ENCODE measurements around the gene NLRP5. TPM values are rescaled to one million over a fixed set of nuclear protein-coding genes. Genes with fewer than 3 reads are reported as not detected.
"Not testable (repeated sequence)": the region's sequence is repeated elsewhere in the genome, so short reads cannot be mapped to it uniquely, and the experiment has no call there.

The NLRP5 gene
- total RNA-seq, 1 donor from 2014 or later: not detected

DNA sequence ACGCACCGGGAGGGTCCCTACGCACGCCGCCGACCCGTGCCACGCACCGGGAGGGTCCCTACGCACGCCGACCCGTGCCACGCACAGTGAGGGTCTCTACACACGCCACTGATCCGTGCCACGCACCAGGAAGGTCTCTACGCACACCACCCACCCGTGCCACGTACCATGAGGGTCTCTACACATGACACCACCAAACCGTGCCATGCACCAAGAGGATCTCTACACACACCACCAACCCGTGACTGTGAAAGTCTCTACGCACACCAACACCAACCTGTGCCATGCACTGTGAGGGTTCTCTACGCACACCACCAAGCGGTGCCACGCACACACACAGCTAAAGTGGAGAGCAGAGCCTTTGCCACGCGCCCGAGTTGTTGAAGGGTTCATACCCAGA, 117.8 kb downstream of the NLRP5 start:
- Mint-ChIP-seq H3K27me3 (ENCODE audit: low read depth) (no peaks in the 10 kb centered on the region), H3K4me3 (ENCODE audit: unreplicated experiment) (no peak overlapping the region), H3K36me3 (ENCODE audit: low read depth) (peaks cover 3% of the 10 kb centered on the region), H3K27ac (ENCODE audit: unreplicated experiment) (no peak overlapping the region), H3K9me3 (ENCODE audit: low read depth) (no peaks in the 10 kb centered on the region), H3K4me1 (ENCODE audit: low read depth) (peaks cover 13% of the 10 kb centered on the region)
- TF ChIP-seq, protein P1, sequence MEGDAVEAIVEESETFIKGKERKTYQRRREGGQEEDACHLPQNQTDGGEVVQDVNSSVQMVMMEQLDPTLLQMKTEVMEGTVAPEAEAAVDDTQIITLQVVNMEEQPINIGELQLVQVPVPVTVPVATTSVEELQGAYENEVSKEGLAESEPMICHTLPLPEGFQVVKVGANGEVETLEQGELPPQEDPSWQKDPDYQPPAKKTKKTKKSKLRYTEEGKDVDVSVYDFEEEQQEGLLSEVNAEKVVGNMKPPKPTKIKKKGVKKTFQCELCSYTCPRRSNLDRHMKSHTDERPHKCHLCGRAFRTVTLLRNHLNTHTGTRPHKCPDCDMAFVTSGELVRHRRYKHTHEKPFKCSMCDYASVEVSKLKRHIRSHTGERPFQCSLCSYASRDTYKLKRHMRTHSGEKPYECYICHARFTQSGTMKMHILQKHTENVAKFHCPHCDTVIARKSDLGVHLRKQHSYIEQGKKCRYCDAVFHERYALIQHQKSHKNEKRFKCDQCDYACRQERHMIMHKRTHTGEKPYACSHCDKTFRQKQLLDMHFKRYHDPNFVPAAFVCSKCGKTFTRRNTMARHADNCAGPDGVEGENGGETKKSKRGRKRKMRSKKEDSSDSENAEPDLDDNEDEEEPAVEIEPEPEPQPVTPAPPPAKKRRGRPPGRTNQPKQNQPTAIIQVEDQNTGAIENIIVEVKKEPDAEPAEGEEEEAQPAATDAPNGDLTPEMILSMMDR (IDR thresholded peaks at IDR 0.05): no peak
- DNase-seq (ENCODE audit: low spot score): no peak

DNA sequence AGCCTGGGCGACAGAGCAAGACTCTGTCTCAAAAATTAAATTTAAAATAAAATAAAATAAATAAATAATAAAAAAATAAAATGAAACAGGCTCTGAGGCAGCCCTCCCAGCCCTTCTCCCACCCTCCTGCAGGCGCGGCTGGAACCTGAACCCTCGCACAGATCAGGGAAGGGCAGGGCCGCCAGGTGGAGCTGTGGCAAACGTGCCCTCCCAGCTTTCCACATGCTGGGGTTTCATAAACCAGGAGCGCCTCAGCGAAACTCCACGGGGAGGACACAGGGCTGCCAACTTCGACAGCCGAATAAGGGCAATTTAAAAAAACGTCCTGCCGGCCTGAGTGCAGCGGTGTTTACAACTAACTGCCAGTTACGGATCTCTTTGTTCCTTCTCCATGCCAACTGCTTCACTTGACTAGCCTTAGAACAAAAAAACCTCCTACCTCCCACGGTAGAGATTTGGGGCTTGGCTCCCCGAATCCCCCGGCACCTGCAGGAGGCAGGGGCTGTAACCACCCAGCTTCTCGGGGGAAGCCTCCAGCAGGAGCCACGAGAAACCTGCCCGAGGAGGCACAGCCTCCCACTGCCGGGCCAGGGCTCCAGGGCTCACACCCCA, 118.6 kb downstream of the NLRP5 start:
- DNase-seq (ENCODE audit: low spot score): no peak
- peaks cover 18% of the 10 kb centered on the region for H3K4me1 Mint-ChIP-seq (ENCODE audit: low read depth)
- TF ChIP-seq, protein P1 (IDR thresholded peaks at IDR 0.05): peak; percentile 71
- H3K27me3 Mint-ChIP-seq (ENCODE audit: low read depth): no peaks in the 10 kb centered on the region
- H3K36me3 Mint-ChIP-seq (ENCODE audit: low read depth): peaks cover 3% of the 10 kb centered on the region
- no peaks in the 10 kb centered on the region for H3K9me3 Mint-ChIP-seq (ENCODE audit: low read depth)
- no peak overlapping the region for H3K27ac Mint-ChIP-seq (ENCODE audit: unreplicated experiment)
- H3K4me3 Mint-ChIP-seq (ENCODE audit: unreplicated experiment): no peak overlapping the region

DNA sequence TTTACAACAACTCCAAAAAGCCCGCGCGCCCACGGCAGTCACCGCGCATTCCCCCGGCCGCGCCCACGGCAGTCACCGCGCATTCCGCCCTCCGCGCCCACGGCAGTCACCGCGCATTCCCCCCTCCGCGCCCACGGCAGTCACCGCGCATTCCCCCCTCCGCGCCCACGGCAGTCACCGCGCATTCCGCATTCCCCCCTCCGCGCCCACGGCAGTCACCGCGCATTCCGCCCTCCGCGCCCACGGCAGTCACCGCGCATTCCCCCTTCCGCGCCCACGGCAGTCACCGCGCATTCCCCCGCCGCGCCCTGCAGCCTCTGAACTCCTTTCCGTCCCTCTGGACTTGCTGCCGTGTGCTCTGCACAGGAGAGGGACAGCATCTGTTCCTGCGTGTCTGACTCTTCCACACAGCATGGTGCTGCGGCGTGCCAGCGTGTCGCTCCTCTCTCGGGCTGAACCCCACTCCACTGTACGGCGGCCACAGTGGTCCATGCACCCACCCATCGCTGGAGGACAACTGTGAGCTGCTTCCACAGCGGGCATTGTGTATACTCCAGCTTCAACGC, 119.3 kb downstream of the NLRP5 start:
- H3K9me3 Mint-ChIP-seq (ENCODE audit: low read depth); H3K4me3 Mint-ChIP-seq (ENCODE audit: unreplicated experiment); H3K27ac Mint-ChIP-seq (ENCODE audit: unreplicated experiment): not testable (repeated sequence)

DNA sequence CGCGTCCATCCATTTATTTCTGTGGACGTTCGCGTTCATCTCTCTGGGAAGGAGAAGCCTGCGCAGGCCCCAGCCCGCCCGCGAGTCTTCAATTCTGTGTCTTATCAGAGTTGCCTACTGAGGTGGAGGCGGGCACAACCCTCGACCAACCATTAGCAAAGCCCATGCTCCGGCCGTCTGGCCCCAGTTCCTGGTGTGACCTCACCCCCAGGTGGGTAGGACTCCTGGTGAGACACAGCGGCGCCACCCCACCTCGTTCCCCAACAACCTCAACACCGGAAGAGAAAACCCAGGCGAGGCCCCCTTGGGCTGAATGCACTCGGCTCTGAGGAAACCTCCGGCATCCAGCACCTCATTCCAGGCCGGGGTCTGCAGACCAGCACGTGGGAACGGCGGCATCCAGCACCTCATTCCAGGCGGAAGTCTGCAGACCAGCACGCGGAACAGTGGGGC, 119.8 kb downstream of the NLRP5 start:
- Mint-ChIP-seq H3K36me3 (ENCODE audit: low read depth) (peaks cover 2% of the 10 kb centered on the region), H3K27ac (ENCODE audit: unreplicated experiment) (no peak overlapping the region), H3K4me3 (ENCODE audit: unreplicated experiment) (no peak overlapping the region), H3K4me1 (ENCODE audit: low read depth) (peaks cover 30% of the 10 kb centered on the region), H3K9me3 (ENCODE audit: low read depth) (no peaks in the 10 kb centered on the region), H3K27me3 (ENCODE audit: low read depth) (no peaks in the 10 kb centered on the region)
- TF ChIP-seq, protein P1 (IDR thresholded peaks at IDR 0.05): no peak
- no peak for DNase-seq (ENCODE audit: low spot score)

More for the DNA sequence above, 119.3 kb downstream of the NLRP5 start:
- peaks cover 25% of the 10 kb centered on the region for H3K4me1 Mint-ChIP-seq (ENCODE audit: low read depth)
- not testable (repeated sequence) for DNase-seq (ENCODE audit: low spot score); H3K27me3 Mint-ChIP-seq (ENCODE audit: low read depth); H3K36me3 Mint-ChIP-seq (ENCODE audit: low read depth)

DNA sequence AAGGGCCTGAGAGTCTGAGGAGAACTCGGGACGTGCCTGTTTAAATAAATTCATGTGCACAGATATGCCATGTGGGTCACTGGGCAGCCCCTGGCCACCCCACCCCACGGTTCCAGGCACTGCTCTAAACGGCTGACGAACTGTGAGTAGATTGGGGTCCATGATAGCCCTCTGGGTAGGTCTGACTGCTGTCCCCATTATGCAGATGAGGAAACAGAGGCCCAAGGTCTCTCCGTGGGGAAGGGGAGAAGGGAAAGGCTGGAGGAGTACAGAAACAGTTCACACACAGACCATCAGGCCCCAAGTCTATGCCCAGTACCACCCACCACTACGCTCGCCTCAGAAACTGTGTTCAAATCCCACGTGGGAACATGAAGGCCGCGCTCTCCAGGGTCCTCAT, 120.4 kb downstream of the NLRP5 start:
- TF ChIP-seq, protein P1 (IDR thresholded peaks at IDR 0.05): no peak
- no peaks in the 10 kb centered on the region for H3K27me3 Mint-ChIP-seq (ENCODE audit: low read depth)
- DNase-seq (ENCODE audit: low spot score): no peak
- no peaks in the 10 kb centered on the region for H3K36me3 Mint-ChIP-seq (ENCODE audit: low read depth)
- no peak overlapping the region for H3K4me3 Mint-ChIP-seq (ENCODE audit: unreplicated experiment)
- no peak overlapping the region for H3K27ac Mint-ChIP-seq (ENCODE audit: unreplicated experiment)
- H3K4me1 Mint-ChIP-seq (ENCODE audit: low read depth): peaks cover 35% of the 10 kb centered on the region
- no peaks in the 10 kb centered on the region for H3K9me3 Mint-ChIP-seq (ENCODE audit: low read depth)
